ENCODE results near the gene PEA15. TPM values are rescaled to one million over a fixed set of nuclear protein-coding genes. Genes with fewer than 3 reads are reported as not detected.
A peak's percentile ranks its signal among the peaks of the same experiment; 100 is the strongest.

PEA15 gene
- total and polyA plus RNA-seq, 2 donors (not counting 1 experiment from before 2014, with no cell fraction given), result 108 to 871 TPM

GRCh38 chr1:160220301-160220700, 15.1 kb downstream of the PEA15 start:
- H3K9ac ChIP-seq (ENCODE audit: insufficient read depth, low read length), result no peak overlapping the region
- H4K20me1 ChIP-seq (ENCODE audit: control insufficient read depth, extremely low read depth, insufficient read depth, low read length), result no peaks in the 10 kb centered on the region
- DNase-seq (ENCODE audit: low read depth in 2 of 2), result no peak
- no peaks in the 10 kb centered on the region for H3K27me3 ChIP-seq (ENCODE audit: control insufficient read depth, insufficient read depth, low read length)
- H3K4me3 ChIP-seq (replicated peaks in 1 of 4; ENCODE audit: control extremely low read depth in 1 of 4, insufficient read depth in 1 of 4, low read depth in 3 of 4, low read length in 4 of 4), result no peak overlapping the region
- TF ChIP-seq, protein P1, sequence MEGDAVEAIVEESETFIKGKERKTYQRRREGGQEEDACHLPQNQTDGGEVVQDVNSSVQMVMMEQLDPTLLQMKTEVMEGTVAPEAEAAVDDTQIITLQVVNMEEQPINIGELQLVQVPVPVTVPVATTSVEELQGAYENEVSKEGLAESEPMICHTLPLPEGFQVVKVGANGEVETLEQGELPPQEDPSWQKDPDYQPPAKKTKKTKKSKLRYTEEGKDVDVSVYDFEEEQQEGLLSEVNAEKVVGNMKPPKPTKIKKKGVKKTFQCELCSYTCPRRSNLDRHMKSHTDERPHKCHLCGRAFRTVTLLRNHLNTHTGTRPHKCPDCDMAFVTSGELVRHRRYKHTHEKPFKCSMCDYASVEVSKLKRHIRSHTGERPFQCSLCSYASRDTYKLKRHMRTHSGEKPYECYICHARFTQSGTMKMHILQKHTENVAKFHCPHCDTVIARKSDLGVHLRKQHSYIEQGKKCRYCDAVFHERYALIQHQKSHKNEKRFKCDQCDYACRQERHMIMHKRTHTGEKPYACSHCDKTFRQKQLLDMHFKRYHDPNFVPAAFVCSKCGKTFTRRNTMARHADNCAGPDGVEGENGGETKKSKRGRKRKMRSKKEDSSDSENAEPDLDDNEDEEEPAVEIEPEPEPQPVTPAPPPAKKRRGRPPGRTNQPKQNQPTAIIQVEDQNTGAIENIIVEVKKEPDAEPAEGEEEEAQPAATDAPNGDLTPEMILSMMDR (conservative IDR thresholded peaks at IDR 0.05 in 1 of 2, IDR thresholded peaks at IDR 0.05 in 1 of 2; ENCODE audit: low read depth in 1 of 2, low read length in 2 of 2), result no peak
- TF ChIP-seq EZH2 (IDR thresholded peaks at IDR 0.05; ENCODE audit: low read length, missing control alignments), result no peak
- peaks cover 9% of the 10 kb centered on the region for H3K4me1 ChIP-seq (ENCODE audit: control insufficient read depth, extremely low read depth, insufficient read depth, low read length)
- H3K27ac ChIP-seq (ENCODE audit: insufficient read depth, low read length), result no peak overlapping the region
- H3K4me2 ChIP-seq (ENCODE audit: extremely low read depth, insufficient read depth, low read length), result no peak overlapping the region
- no peak overlapping the region for H2AFZ ChIP-seq (ENCODE audit: low read length)
- peaks cover 13% of the 10 kb centered on the region for H3K36me3 ChIP-seq (ENCODE audit: control insufficient read depth, insufficient read depth, low read length)
- H3K9me3 ChIP-seq (ENCODE audit: control insufficient read depth, insufficient read depth, low read depth, low read length), result no peaks in the 10 kb centered on the region
- H3K79me2 ChIP-seq (ENCODE audit: control insufficient read depth, insufficient read depth, low read length), result no peaks in the 10 kb centered on the region

DNA sequence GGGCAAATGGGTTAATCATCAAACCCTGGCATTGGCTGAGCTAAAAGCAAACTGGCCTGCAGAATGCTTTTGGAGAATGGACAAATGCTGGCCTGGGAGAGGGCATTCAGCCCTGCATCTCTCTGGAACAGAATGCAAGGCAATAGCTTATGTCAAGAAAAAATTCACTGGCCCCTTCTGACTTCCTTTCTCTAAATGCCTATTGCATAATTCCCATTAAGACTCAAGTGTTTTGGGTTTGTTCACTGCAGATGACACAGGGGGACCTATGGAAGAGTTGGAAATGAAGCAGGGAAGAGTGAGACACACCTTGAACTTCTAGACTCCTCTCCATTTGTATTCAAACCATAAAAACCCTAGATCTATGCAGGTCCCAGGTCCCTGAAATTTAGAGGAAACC, 15.9 kb downstream of the PEA15 start:
- Histone ChIP-seq H3K36me3 (ENCODE audit: control insufficient read depth, insufficient read depth, low read length) (peaks cover 13% of the 10 kb centered on the region), H3K27ac (ENCODE audit: insufficient read depth, low read length) (no peak overlapping the region), H3K4me1 (ENCODE audit: control insufficient read depth, extremely low read depth, insufficient read depth, low read length) (peaks cover 9% of the 10 kb centered on the region), H3K9ac (ENCODE audit: insufficient read depth, low read length) (no peak overlapping the region), H3K4me3 (replicated peaks in 1 of 4; ENCODE audit: control extremely low read depth in 1 of 4, insufficient read depth in 1 of 4, low read depth in 3 of 4, low read length in 4 of 4) (no peak overlapping the region), H2AFZ (ENCODE audit: low read length) (no peak overlapping the region), H3K9me3 (ENCODE audit: control insufficient read depth, insufficient read depth, low read depth, low read length) (no peaks in the 10 kb centered on the region), H3K27me3 (ENCODE audit: control insufficient read depth, insufficient read depth, low read length) (no peaks in the 10 kb centered on the region), H3K4me2 (ENCODE audit: extremely low read depth, insufficient read depth, low read length) (no peak overlapping the region), H4K20me1 (ENCODE audit: control insufficient read depth, extremely low read depth, insufficient read depth, low read length) (no peaks in the 10 kb centered on the region), H3K79me2 (ENCODE audit: control insufficient read depth, insufficient read depth, low read length) (no peaks in the 10 kb centered on the region)
- no peak for DNase-seq (ENCODE audit: low read depth in 2 of 2)
- no peak for TF ChIP-seq EZH2 (IDR thresholded peaks at IDR 0.05; ENCODE audit: low read length, missing control alignments)
- TF ChIP-seq, protein P1 (conservative IDR thresholded peaks at IDR 0.05 in 1 of 2, IDR thresholded peaks at IDR 0.05 in 1 of 2; ENCODE audit: low read depth in 1 of 2, low read length in 2 of 2), result no peak

DNA sequence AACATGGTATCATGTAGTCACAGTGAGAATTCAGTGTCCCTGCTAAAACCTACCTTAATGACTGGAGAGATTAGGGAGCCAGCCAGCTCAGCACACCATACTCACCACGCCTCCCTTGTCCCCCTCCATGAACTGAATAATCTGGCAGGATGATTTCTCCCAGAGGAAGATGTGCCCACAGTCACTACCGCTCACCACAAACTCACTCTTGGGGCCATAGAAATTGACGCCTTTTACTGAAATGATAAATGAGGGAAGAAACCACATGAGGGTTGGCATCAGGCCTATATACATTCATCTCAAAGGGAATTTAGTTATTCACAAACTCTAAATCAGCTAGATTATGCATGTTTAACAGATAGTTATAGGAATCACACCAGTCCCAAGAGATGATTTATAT, 17.4 kb downstream of the PEA15 start:
- Histone ChIP-seq H2AFZ (ENCODE audit: low read length) (no peak overlapping the region), H3K27me3 (ENCODE audit: control insufficient read depth, insufficient read depth, low read length) (no peaks in the 10 kb centered on the region), H3K36me3 (ENCODE audit: control insufficient read depth, insufficient read depth, low read length) (peaks cover 16% of the 10 kb centered on the region), H3K4me2 (ENCODE audit: extremely low read depth, insufficient read depth, low read length) (no peak overlapping the region), H3K4me3 (replicated peaks in 1 of 4; ENCODE audit: control extremely low read depth in 1 of 4, insufficient read depth in 1 of 4, low read depth in 3 of 4, low read length in 4 of 4) (no peak overlapping the region), H3K4me1 (ENCODE audit: control insufficient read depth, extremely low read depth, insufficient read depth, low read length) (peaks cover 9% of the 10 kb centered on the region), H4K20me1 (ENCODE audit: control insufficient read depth, extremely low read depth, insufficient read depth, low read length) (no peaks in the 10 kb centered on the region), H3K79me2 (ENCODE audit: control insufficient read depth, insufficient read depth, low read length) (no peaks in the 10 kb centered on the region), H3K27ac (ENCODE audit: insufficient read depth, low read length) (no peak overlapping the region), H3K9me3 (ENCODE audit: control insufficient read depth, insufficient read depth, low read depth, low read length) (no peaks in the 10 kb centered on the region), H3K9ac (ENCODE audit: insufficient read depth, low read length) (no peak overlapping the region)
- DNase-seq (ENCODE audit: low read depth in 2 of 2), result peak in 1 of 2 donors; percentile 79
- TF ChIP-seq EZH2 (IDR thresholded peaks at IDR 0.05; ENCODE audit: low read length, missing control alignments), result no peak
